ENCODE data around the gene ZNF780B.

GRCh38 chr19:40009674-40010073, 46.4 kb downstream of the ZNF780B start:
- TF ChIP-seq, protein P1, sequence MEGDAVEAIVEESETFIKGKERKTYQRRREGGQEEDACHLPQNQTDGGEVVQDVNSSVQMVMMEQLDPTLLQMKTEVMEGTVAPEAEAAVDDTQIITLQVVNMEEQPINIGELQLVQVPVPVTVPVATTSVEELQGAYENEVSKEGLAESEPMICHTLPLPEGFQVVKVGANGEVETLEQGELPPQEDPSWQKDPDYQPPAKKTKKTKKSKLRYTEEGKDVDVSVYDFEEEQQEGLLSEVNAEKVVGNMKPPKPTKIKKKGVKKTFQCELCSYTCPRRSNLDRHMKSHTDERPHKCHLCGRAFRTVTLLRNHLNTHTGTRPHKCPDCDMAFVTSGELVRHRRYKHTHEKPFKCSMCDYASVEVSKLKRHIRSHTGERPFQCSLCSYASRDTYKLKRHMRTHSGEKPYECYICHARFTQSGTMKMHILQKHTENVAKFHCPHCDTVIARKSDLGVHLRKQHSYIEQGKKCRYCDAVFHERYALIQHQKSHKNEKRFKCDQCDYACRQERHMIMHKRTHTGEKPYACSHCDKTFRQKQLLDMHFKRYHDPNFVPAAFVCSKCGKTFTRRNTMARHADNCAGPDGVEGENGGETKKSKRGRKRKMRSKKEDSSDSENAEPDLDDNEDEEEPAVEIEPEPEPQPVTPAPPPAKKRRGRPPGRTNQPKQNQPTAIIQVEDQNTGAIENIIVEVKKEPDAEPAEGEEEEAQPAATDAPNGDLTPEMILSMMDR (IDR thresholded peaks at IDR 0.05; ENCODE audit: low read length): no peak
- TF ChIP-seq EZH2 (IDR thresholded peaks at IDR 0.05; ENCODE audit: borderline replicate concordance, low read length): no peak
